MCF 10A (cell line): ENCODE data around the gene CFAP52. TPM values are rescaled to one million over a fixed set of nuclear protein-coding genes. Genes with fewer than 3 reads are reported as not detected.

Experiments used
- BruUV-seq: library from RNA; stranded (reverse); fragments of 400-500 nt; replicated peaks from 2 replicates; lab custom pipeline; 2021; lab: Mats Ljungman, UMichigan
- CTCF ChIA-PET: fragments of 300-600 bp; sonication (Branson Sonifier 250); formaldehyde crosslinking; extraction: SDS; loops from one replicate; lab custom pipeline; 2021; ENCODE audit warnings: antibody characterized with exemption, inconsistent platforms; lab: Yijun Ruan, JAX
- POLR2A ChIA-PET: fragments of 300-600, 350-650 bp; sonication (Branson Sonifier 250); formaldehyde crosslinking; extraction: SDS; loops from one replicate; lab custom pipeline; 2020; ENCODE audit warnings: antibody characterized with exemption, inconsistent platforms; lab: Yijun Ruan, JAX
- DNase-seq: peaks from one replicate; pipeline ENCODE4 v3.0.0-alpha.2; 2018; ENCODE audit not compliant: unreplicated experiment
- H3K27ac Mint-ChIP-seq: one replicate; pipeline ENCODE4 v1.8.0; 2022; ENCODE audit warnings: mild to moderate bottlenecking, low read depth, mixed read lengths; ENCODE audit not compliant: unreplicated experiment
- H3K27me3 Mint-ChIP-seq: one replicate; pipeline ENCODE4 v1.8.0; 2022; ENCODE audit warnings: mixed read lengths; ENCODE audit not compliant: insufficient read depth, unreplicated experiment
- H3K36me3 Mint-ChIP-seq: one replicate; pipeline ENCODE4 v1.8.0; 2022; ENCODE audit warnings: mild to moderate bottlenecking, moderate library complexity, mixed read lengths; ENCODE audit not compliant: insufficient read depth, unreplicated experiment
- H3K4me1 Mint-ChIP-seq: one replicate; pipeline ENCODE4 v1.8.0; 2022; ENCODE audit warnings: mixed read lengths; ENCODE audit not compliant: insufficient read depth, unreplicated experiment
- H3K4me3 Mint-ChIP-seq: one replicate; pipeline ENCODE4 v1.8.0; 2022; ENCODE audit warnings: mild to moderate bottlenecking, moderate library complexity, mixed read lengths; ENCODE audit not compliant: unreplicated experiment
- H3K9me3 Mint-ChIP-seq: one replicate; pipeline ENCODE4 v1.8.0; 2022; ENCODE audit warnings: mixed read lengths; ENCODE audit not compliant: unreplicated experiment
- intact Hi-C: fragments of 100-400 bp; cut with micrococcal nuclease; formaldehyde crosslinking; loops from 2 replicates; pipeline ENCODE4 v1.14.1; 2022
- total RNA-seq: library from RNA; stranded (reverse); gene quantifications from 2 replicates; pipeline ENCODE4 v1.2.3, GENCODE V29; 2022
- TF ChIP-seq, protein P1 (sequence below): fragments of 200-600 bp; IDR thresholded peaks from one replicate; pipeline ENCODE4 v1.8.0; 2022; ENCODE audit warnings: antibody characterized with exemption, mild to moderate bottlenecking; ENCODE audit not compliant: unreplicated experiment

CFAP52 gene
- total RNA-seq, 1 experiment from 2014 or later: not detected

DNA sequence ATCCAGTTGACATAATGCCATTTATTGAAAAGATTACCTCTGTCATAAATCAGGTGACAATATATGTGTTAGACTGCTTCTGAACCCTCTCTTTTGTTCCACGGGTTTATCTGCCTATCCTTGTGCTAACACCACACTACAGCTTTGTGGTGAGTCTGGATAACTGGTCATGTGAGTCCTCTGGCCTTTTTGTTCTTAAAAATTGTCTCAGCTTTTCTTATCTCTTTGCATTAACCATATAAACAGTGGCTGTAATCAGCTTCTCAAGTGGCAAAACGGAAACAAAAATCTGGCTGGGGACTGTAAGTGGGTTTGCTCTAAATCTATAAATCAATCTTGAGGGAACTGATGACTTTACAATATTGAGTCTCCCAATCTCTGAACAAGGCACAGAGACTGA, 45.4 kb upstream of the CFAP52 start:
- no peak overlapping the region for H3K4me3 Mint-ChIP-seq
- CTCF ChIA-PET: interaction anchor here (0.6 to 3.0 kb wide), 5 partner anchors 9 to 533 kb away, joined by 3 to 16 read pairs (median 3); no protein-coding TSS in a partner anchor
- TF ChIP-seq, protein P1, sequence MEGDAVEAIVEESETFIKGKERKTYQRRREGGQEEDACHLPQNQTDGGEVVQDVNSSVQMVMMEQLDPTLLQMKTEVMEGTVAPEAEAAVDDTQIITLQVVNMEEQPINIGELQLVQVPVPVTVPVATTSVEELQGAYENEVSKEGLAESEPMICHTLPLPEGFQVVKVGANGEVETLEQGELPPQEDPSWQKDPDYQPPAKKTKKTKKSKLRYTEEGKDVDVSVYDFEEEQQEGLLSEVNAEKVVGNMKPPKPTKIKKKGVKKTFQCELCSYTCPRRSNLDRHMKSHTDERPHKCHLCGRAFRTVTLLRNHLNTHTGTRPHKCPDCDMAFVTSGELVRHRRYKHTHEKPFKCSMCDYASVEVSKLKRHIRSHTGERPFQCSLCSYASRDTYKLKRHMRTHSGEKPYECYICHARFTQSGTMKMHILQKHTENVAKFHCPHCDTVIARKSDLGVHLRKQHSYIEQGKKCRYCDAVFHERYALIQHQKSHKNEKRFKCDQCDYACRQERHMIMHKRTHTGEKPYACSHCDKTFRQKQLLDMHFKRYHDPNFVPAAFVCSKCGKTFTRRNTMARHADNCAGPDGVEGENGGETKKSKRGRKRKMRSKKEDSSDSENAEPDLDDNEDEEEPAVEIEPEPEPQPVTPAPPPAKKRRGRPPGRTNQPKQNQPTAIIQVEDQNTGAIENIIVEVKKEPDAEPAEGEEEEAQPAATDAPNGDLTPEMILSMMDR: no peak
- H3K4me1 Mint-ChIP-seq: no peaks in the 10 kb centered on the region
- no peaks in the 10 kb centered on the region for H3K27me3 Mint-ChIP-seq
- no TSS peak for BruUV-seq
- intact Hi-C loops: no loop called here
- POLR2A ChIA-PET: no interaction called here
- H3K27ac Mint-ChIP-seq: no peak overlapping the region
- no peaks in the 10 kb centered on the region for H3K9me3 Mint-ChIP-seq
- H3K36me3 Mint-ChIP-seq: peaks cover 7% of the 10 kb centered on the region
- no peak for DNase-seq

DNA sequence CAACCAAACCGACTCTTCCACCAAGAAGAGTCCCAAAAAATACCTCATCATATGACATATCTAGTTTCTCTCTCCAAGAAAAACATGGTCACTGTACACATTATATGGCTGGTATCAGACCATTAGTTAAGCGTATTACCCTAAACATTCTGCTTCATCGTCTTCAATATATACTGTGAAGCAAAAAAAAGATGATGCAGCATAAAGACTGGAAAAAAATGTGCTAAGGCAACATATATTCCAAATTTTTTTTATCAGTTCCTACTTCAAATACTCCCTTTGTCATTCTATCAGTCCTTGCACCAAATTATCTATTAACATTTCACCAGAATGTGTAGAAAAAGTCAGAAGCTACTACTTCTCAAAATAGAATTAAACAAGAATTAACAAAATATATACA, 43.7 kb upstream of the CFAP52 start:
- CTCF ChIA-PET: interaction anchor here (3.0 kb wide), 1 partner anchor 11 kb away, joined by 16 read pairs; no protein-coding TSS in a partner anchor
- H3K9me3 Mint-ChIP-seq: no peaks in the 10 kb centered on the region

DNA sequence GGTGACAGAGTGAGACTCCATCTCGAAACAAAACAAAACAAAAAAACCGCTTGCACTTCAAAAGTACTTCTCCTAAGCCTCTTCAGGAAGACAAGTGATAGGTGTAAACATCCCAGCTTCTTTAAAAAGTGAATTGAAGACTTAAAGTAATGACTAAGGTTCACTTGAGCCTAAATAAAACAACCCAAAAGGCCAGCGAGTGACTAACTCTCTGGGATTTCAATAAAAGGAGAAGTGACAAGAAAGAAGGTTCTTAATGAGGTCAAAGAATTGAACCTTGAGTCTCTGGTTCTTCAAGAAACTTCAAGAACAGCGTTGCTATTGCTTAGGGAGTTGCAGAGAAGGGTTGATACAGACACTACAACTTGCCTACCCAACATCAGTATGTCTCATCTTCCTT, 43.0 kb upstream of the CFAP52 start:
- Mint-ChIP-seq H3K4me1 (no peaks in the 10 kb centered on the region), H3K9me3 (no peaks in the 10 kb centered on the region), H3K4me3 (no peak overlapping the region), H3K27me3 (no peaks in the 10 kb centered on the region), H3K27ac (no peak overlapping the region), H3K36me3 (no peaks in the 10 kb centered on the region)
- POLR2A ChIA-PET: no interaction called here
- no peak for DNase-seq
- TF ChIP-seq, protein P1: no peak
- intact Hi-C loops: no loop called here
- no TSS peak for BruUV-seq
- CTCF ChIA-PET: interaction anchor here (0.6 to 3.0 kb wide), 3 partner anchors 11 to 727 kb away, joined by 3 to 16 read pairs (median 3); no protein-coding TSS in a partner anchor

More for the DNA sequence above, 43.7 kb upstream of the CFAP52 start:
- TF ChIP-seq, protein P1: no peak
- POLR2A ChIA-PET: no interaction called here
- intact Hi-C loops: no loop called here
- BruUV-seq: no TSS peak
- Mint-ChIP-seq H3K36me3 (peaks cover 5% of the 10 kb centered on the region), H3K4me1 (no peaks in the 10 kb centered on the region), H3K27ac (no peak overlapping the region), H3K27me3 (no peaks in the 10 kb centered on the region), H3K4me3 (no peak overlapping the region)
- DNase-seq: no peak

DNA sequence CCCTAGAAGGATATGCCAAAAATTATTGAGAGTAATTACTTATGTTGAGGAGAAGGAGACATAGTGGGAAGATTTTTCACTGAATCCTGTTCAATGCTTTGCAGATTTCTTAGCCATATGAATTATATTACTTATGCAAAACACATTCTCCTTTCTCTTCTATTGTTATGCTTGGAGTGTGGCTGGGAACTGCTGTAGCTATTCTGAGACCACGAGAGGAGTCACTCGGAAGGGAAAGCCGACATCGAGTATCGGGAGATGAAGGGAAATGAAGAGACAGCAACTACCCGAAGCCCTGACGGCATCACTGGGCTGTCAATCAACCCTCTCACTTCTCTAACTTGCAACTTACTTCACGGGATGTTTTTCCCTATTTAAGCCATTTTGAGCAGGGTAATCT, 40.4 kb upstream of the CFAP52 start:
- H3K9me3 Mint-ChIP-seq: no peaks in the 10 kb centered on the region
- H3K27me3 Mint-ChIP-seq: no peaks in the 10 kb centered on the region
- H3K4me1 Mint-ChIP-seq: no peaks in the 10 kb centered on the region
- intact Hi-C loops: no loop called here
- BruUV-seq: no TSS peak
- H3K27ac Mint-ChIP-seq: no peak overlapping the region
- H3K4me3 Mint-ChIP-seq: no peak overlapping the region
- no peak for DNase-seq
- no peaks in the 10 kb centered on the region for H3K36me3 Mint-ChIP-seq
- ChIA-PET POLR2A (no interaction called here), CTCF (interaction anchor here (0.8 kb wide), 1 partner anchor 14 kb away, joined by 3 read pairs; no protein-coding TSS in a partner anchor)
- TF ChIP-seq, protein P1: no peak
